Measurements from ENCODE around the gene VCP.
"Not testable (repeated sequence)": the region's sequence is repeated elsewhere in the genome, so short reads cannot be mapped to it uniquely, and the experiment has no call there.

The VCP gene

DNA sequence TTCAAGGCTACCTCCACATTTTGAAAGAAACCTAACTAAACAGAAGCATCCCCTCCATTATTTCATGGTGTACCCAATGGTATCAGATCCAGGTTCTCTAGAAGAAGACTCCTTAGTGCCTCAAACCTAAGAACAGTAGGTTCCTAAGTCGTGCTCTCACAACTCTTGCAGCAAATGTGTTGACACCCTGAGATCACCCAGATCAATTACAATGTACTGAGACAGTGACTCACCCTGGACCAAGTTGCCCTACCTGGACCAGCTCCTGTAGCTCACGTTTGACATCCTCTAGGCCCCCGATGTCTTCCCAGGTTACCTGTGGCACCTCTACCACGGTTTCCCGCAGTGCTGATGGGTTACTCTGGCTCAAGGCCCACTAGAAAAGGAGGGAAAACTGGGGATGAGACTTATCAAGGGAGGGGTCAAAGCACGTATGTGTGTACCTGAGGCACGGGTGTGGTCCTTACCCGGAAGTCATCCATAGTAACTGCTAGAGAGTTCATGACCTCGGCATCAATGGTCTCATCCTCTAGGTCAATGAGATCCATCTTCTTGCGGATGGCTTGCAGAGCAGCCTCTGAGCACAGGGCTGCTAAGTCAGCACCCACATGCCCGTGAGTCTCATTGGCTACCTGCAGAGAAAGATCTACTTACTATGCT is 11.7 kb downstream of the VCP start:
- DNase-seq (ENCODE audit: low read depth), result no peak

DNA sequence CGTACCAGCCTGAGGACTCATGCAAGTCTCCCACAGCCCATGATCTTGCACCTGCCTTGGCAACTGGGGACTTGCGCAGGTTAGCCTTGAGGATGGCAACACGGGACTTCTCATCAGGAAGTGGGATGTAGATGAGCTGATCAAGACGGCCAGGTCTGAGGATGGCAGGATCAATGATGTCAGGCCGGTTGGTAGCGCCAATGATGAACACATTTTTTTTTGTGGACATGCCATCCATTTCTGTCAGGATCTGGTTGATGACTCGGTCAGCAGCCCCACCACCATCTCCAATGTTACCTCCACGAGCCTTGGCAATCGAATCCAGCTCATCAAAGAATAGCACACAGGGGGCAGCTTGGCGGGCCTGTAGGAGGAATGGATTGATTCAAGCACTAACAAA is 13.0 kb downstream of the VCP start:
- no peak for DNase-seq (ENCODE audit: low read depth)

DNA sequence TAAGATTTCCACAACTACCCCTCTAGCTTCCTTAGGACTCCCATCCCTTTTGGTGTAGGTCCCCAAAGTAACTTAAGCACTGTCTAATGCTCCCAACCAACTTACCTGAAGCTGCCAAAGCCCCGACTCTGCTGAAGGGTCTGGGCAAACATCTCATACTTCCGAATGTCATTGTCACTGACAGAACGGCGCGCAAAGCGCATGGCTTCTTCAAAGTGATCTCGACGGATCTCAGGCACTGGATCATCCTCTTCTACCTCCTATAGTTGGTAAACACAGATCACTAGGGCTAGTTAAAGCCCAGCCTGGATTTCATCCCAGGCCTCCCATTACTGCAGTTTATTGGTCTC is 15.2 kb downstream of the VCP start:
- DNase-seq (ENCODE audit: low read depth), result no peak

DNA sequence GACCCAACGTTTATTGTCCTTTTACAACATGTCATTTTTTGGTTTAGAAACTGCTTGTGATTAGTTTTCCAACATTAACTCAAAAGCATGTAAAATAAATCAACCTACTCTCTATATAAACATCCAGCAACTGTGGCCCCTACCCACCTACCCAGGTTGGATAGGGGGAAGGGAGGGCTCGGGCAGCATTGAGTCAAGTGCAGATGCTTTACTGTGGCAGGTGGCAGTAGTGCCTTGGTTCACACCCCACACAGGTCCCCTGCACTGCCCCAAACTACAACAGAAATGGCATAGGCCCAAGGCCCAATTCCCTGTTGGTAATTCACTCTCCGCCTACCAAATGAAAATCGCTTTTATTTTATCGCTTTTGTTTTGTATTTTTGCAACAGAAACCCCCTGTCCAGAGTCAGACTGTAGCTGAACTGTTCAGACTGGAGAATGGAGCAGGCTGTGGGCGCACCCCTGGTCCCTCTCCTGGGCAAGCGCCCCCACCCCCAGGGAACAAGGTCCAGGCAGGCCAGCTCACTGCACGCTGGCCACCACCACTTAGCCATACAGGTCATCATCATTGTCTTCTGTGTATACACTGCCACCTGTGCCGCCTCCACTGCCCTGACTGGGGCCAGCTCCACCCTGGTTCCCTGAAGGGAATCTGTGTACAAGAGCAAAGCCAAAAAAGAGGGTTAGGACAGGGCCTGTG is 15.7 kb downstream of the VCP start:
- no peak for DNase-seq (ENCODE audit: low read depth)

DNA sequence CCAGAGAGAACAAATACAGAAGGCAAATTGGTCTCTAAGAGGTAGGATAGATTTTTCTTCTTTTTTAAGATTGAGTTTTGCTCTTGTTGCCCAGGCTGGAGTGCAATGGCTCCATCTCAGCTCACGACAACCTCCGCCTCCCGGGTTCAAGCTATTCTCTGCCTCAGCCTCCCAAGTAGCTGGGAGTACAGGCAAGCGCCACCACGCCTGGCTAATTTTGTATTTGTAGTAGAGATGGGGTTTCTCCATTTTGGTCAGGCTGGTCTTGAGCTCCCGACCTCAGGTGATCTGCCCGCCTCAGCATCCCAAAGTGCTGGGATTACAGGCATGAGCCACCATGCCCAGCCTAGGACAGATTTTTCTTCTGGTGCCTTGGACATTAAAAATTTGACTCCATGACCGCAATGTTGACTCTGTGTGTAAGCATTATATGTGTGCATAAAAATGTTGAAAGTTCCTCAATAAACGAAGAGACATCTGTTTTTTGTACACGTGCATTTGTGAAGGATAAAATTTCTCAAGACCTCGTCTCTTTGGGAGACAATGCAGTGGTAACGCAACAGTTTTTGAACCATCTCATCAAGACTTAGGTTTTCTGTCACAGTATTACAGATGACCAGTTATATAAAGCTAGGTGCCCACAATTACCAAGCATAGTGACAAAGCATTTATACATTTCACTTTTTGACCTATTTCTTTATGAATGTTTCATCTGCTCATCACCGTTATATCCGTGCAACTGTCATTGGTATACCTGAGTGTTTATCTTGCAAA is 17.4 kb downstream of the VCP start:
- DNase-seq (ENCODE audit: low read depth), result no peak

DNA sequence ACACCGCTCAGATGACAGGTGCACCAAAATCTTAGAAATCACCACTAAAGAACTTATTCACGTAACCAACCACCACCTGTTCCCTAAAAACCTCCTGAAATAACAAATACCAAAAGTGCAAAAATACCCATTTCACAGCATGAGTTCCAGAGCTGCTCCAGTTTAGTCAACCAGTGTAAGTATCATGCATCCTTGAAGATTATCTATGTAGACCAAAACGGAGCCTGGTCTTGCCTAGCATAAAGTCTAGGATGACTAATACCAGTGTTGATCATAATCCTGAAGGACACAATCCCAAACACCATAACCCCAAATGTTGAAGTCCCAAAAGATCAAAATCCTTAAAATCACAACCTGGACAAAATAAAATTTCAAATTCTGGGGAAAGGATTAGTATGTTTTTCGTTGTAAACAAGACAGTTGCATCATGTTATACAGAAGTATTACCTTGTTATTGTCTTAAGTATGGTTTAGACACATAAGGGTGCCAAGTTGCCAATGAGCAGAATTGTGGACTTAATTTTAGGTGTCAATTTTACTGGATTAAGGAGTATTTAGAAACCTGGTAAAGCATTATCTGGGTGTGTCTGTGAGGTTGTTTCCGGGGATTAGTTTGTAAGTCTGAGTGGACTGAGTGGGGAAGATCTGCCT is 18.1 kb downstream of the VCP start:
- no peak for DNase-seq (ENCODE audit: low read depth)

DNA sequence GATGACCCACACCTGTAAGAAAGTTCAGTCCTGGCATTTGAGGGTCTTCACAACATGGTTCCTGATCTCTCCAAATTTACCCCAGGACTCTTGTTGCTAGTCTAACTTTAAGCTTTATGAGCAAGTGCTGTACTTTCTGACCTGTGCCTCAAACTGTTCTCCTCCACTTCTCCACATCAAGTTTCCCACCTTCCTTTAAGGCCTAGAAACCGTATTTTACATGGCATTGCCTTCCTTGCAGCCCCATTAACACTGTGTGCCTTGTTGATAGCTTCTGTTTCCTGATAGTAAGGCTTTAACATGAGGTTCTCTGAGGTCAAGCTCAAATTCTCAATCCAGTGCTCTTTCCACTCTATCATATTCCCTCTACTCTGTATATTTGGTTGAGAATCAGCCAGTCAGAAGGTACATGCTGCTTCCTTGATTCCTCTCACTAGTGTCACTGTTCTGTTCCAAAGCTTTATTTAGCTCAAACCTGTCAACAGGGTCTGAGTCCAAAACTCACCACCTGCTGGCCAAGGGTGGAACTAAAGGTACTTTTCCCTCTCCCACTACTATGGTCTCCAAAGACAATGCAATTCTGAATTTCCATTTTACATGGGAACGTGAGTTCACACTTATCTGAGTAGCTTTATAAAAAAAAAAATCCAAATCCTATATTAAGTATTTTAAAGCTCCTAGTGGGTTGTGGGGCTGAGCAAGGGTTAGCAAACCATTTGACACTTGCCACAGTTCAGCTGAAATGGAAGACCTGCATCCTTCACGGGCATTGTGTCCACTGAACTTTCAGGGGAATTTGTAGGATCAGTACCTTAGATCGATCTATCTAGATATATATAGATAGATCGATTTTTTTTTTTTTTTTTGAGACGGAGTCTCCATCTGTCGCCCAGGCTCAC is 21.1 kb downstream of the VCP start:
- DNase-seq (ENCODE audit: low read depth), result peak; percentile 63

DNA sequence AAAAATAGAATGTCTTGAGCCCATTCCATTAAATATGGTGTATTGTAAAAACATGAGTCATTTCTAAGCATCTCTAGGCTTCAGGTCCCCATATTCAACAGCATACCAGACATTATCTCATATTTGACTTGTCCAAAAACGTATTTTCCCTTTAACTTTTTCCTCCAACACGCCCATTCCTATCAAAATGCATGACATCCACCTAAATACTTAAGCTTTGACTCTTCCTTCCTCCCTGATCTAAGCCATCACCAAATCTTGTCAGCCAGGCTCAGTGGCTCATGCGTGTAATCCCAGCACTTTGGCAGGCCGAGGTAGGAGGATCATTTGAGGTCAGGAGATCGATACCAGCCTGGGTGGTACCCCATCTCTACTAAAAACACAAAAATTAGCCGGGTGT is 23.9 kb downstream of the VCP start:
- DNase-seq (ENCODE audit: low read depth), result no peak

DNA sequence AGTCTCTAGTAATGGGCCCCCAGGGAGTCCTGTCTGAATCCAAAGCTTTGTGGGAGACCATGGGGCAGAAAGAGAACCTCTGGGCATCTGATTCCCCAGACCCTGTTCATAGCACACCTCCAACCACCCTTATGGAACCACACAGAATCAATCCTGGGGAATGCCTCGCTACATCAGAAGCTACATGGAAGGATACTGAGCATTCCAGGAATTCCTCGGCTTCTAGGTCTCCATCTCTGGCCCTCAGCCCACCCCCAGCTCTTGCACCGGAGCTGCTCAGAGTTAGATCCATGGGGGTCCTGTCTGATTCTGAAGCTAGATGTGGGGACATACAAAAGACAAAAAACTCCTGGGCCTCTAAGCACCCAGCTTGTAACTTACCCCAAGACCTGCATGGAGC is 28.4 kb downstream of the VCP start:
- DNase-seq (ENCODE audit: low read depth), result no peak

DNA sequence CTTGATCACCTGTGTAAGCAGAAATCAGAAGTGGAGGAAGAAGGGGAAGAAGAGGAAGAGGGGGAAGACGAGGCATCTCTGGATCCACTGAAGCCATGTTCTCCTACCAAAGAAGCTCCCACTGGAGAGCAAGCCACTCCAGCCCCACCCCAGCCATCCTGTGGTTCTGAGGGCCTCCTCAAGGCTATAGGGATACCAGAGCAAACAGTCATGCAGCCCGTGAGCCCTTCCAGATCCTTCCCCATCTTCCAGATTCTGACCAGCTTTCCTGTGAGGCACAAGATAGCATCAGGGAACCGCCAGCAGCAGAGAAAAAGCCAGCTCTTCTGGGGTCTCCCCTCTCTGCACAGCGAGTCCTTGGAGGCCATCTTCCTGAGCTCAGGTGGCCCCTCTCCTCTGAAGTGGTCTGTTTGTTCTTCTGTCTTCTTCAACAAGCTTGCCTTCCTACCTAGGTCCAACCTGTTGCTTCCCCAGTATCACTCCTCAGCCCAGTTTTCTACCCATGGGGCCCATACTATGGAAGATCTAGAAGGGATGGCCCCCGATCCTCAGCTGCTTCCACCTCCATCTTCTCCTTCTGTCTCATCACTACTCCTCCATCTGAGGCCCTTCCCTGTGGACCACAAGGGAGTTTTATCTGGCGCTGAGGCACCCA is 29.4 kb downstream of the VCP start:
- peak; percentile 21 for DNase-seq (ENCODE audit: low read depth)

DNA sequence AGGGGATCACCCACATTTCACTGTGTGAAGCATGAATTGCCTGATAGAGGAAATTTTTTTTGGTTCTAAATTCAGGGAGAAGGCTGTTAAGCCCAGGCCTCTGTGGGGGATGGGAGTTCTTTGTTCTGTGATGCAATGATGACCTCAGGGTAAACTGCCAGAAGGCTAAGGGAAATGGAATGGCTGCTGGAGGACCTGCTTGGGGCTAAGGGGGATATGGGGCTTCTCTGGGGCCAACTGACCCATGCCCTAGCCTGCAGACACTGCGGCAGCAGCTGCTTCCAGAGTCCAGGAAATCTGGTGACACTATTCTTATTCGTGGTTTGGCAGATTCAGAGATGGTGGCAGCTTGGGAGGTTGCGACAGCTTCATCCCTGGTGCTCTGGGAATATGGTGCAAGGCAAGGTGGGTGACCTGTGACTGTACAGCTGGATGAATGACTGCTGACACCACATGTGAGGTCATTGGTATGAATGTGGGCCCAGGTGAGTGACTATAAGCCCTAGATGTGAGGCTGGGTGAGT is 30.3 kb downstream of the VCP start:
- DNase-seq (ENCODE audit: low read depth), result peak; percentile 67

DNA sequence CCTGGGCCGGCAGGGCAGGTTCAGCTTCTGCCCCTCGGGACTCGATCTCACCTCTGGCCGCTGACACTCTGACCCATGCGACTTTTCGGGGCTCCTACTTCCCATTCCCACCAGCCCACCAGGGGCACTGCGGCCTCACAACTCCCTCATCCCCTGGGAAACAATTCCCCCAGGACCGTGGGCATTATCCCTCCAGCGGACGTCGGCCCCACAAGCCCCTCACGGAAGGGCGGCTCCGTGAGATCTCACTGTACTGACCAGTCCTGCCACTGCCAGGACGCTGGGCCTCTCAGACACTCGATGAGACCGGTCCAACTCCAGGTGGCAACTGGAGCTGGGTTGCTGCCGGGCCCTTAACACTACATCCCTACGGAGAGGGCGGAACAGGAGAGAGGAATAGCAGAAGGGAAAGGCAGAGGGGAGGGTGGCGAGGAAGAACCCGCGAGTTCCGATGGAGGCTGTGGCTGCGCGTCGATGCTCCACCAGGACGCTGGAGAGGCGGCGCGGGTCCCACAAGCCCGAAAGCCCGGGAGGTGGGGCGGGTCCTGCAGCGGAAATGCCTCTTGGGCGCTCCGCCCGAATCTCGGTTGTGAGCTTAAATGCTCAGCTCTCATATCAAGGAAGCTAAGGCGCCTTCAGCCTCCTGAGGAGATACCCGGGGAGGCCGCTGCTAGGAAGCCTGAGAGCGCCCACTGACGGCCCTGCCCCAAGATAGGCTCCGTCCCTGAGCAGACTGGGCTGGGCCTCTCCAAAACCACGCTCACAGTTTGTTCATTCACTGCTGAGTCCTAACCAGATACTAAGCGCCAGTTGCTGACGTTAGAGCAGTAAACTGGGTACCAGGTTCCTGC is 36.3 kb downstream of the VCP start:
- DNase-seq (ENCODE audit: low read depth), result peak; percentile 82

DNA sequence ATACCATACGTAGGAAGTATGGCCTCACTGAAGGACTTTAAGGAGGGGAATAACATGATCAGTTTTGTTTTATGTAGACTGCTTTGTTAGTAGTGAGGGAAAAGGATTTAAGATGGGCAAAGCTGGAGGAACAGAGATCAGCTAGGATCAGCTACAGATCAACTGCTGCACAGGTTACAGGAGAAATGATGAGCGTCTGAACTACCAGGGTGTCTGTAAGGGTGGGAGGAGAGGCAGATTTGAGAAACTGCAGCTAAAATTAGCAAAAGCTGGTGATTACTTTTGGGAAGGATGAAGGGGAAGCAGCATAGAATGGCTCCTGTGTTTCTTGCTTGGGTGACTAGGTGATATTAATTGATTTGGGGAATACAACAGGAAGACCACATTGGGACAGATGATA is 39.3 kb downstream of the VCP start:
- DNase-seq (ENCODE audit: low read depth), result no peak

DNA sequence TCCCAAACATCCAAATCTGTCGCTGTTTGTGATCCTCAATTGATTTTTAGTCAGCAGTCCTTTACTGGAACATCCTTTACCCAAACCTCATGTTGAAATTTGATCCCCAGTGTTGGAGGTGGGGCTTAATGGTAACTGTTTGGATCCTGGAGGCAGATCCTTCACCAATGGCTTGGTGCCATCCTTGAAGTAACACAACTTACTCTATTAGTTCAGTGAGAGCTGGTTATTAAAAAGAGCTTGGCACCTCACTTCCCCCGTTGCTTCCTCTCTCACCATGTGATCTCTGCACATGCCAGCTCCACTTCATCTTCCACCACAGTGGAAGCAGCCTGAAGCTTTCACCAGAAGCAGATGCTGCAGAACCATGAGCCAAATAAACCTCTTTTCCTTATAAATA is 42.6 kb downstream of the VCP start:
- DNase-seq (ENCODE audit: low read depth), result no peak

DNA sequence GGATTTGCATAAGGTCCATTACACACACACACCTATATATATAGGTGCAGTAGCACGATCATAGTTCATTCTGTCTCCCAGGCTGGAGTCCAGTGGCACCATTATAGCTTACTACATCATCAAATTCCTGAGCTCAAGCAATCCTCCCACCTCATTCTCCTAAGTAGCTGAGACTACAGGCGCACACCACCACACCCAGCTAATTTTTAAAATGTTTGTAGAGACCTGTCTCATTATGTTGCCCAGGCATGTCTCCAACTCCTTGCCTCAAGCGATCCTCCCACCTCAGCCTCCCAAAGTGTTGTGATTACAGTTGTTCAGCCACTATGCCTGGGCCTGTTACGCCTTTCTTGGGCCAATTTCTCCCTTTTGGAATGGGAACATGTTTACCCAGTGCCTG is 43.2 kb downstream of the VCP start:
- no peak for DNase-seq (ENCODE audit: low read depth)

DNA sequence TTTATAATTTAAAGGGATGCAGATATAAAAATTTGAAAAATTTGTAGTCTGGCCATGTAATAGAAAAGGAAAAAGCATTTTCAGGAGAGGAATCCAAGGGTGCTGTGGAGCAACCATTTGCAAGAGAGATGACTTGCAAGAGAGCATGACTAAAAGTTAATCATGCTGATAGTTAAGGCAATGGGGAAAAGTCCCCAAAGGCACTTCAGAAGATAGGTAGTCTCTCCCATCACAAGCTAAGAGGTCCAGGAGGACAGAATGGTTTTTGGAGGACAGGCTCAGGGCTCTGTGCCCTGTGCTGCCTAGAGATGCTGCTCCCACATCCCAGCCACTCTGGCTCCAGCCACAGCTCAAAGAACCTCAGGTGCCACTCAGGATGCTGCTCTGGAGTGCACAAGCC is 44.1 kb downstream of the VCP start:
- DNase-seq (ENCODE audit: low read depth), result peak; percentile 42

DNA sequence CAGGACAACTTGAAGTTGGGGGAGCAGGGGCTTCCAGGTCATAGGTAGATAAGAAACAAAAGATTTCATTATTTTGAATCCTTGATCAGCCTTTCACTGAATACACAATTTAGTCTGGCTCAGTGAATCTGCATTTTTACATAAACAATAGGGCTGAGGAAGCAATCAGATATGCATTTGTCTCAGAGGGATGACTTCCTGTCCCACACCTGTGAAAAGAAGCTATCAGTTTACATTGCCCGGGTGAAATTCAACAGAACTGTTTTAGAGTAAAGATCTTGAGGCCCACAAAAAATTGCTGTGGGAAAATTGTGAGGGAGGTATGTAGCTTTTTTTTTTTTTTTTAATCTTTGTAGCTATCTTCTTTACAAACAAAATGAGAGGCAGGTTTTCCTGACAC is 44.6 kb downstream of the VCP start:
- DNase-seq (ENCODE audit: low read depth), result peak; percentile 16

DNA sequence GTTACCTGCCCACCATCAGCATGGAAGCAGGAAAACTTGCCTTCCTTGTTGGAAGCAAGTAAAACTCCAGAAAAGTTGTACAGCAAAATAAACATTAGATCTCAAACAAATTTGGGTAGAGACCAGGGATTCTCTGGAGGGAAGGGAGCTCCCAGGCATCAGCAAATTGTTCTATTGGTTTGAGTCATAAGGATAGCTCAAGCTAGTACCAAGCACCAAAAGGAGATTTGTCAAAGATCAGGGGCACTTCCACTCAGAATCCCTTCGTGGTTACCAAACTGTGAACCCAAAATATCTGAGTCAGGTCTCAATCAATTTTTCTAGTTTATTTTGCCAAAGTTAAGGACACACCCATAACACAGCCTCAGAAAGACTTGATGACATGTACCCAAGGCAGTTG is 45.1 kb downstream of the VCP start:
- peak; percentile 45 for DNase-seq (ENCODE audit: low read depth)

DNA sequence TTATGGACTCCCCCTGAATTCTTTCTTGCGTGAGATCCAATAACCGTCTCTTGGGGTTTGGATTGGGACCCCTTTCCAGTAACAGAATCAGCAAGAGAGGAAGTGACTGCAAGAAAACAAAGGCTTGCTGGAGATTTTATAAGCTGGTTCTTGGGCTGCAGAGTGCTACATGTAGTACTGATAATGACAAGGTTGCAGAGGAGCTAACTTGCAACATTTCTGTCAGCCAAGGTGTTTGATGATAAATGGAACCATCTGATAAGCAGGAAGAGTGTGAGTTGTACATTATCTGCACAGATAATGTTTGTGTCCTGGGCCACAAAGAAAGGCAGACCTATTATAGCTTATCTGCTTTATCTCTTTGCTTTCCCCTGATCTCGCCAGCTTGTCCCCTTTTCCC is 45.8 kb downstream of the VCP start:
- DNase-seq (ENCODE audit: low read depth), result peak; percentile 37

DNA sequence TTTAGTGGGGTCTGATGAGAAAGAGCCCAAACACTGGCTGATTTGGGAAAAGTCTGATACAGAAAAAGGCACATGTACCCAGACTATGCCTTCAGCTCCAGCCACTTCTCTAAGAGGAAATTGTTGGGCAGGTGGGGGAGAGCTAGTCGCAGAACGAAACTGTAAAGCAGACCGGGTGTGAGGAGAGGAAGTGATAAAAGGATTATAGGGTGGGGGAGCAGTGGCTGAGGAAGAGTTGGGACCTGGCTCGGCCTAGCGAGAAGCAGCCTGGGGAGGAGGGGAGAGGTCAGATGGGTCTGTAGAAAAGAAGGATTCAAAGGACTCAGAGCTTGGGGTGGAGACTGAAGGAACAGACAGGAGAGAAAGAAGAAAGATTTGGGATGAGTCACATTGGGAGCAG is 49.0 kb downstream of the VCP start:
- not testable (repeated sequence) for DNase-seq (ENCODE audit: low read depth)
